Ishikawa (cell line): Measurements from ENCODE around the gene FBRSL1.

Experiments used
- CEBPB ChIP-seq: IDR thresholded peaks from 2 replicates; pipeline ENCODE4 v1.6.1; 2012
- CREB1 ChIP-seq: IDR thresholded peaks from 2 replicates; pipeline ENCODE4 v1.6.1; 2012; ENCODE audit warnings: low read depth
- EGR1 ChIP-seq: IDR thresholded peaks from 2 replicates; pipeline ENCODE4 v1.6.1; 2012
- EP300 ChIP-seq: IDR thresholded peaks from 2 replicates; pipeline ENCODE4 v1.6.1; 2012; ENCODE audit warnings: borderline replicate concordance
- FOXM1 ChIP-seq: IDR thresholded peaks from 2 replicates; pipeline ENCODE4 v1.6.1; 2012; ENCODE audit warnings: low read depth, borderline replicate concordance
- MAX ChIP-seq: IDR thresholded peaks from 2 replicates; pipeline ENCODE4 v1.6.1; 2012
- NFIC ChIP-seq: IDR thresholded peaks from 2 replicates; pipeline ENCODE4 v1.6.1; 2012
- RAD21 ChIP-seq: IDR thresholded peaks from 2 replicates; pipeline ENCODE4 v1.6.1; 2012; ENCODE audit warnings: low read depth
- REST ChIP-seq: IDR thresholded peaks from 2 replicates; pipeline ENCODE4 v1.6.1; 2012; ENCODE audit warnings: low read depth, mild to moderate bottlenecking
- TAF1 ChIP-seq: IDR thresholded peaks from 2 replicates; pipeline ENCODE4 v1.6.1; 2012; ENCODE audit warnings: low read depth, mild to moderate bottlenecking
- TCF12 ChIP-seq: IDR thresholded peaks from 2 replicates; pipeline ENCODE4 v1.6.1; 2012; ENCODE audit warnings: low read depth
- TEAD4 ChIP-seq: IDR thresholded peaks from 2 replicates; pipeline ENCODE4 v1.6.1; 2012
- YY1 ChIP-seq: IDR thresholded peaks from 2 replicates; pipeline ENCODE4 v1.6.1; 2012; ENCODE audit warnings: low read depth
- ZBTB7A ChIP-seq: IDR thresholded peaks from 2 replicates; pipeline ENCODE4 v1.6.1; 2012; ENCODE audit warnings: low read depth
- TF ChIP-seq, protein P1 (sequence below): IDR thresholded peaks from 2 replicates; pipeline ENCODE4 v1.6.1; 2012

Gene FBRSL1

DNA sequence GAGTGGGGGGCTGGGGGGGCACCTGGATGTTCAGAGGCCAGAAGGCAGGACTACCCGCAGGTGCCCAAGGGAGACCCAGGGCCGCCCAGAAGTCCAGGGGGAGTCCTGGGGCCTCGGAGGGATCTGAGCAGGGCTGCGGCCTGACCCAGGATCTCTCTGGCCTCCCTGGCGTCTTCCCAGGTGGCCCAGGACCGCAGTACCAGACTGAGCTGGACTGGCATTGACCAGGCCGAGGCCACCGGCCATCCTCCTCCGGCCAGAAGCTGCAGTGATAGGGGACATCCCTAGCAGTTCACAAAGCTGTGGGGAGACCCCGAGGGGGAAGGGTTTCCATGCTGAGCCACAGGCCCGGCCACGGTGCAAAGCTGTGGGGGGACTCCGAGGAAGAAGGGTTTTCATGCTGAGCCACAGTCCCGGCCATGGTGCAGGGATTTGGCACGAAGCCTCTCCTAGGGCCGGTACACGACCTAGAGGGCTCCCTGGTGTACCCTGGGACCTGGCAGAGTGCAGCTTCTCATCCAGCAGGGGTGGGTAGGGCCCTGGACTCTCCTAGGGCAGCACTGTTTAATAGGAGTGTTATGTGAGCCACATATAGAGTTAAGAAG is 24.4 kb downstream of the FBRSL1 start:
- TF ChIP-seq MAX (no peak), EGR1 (no peak), EP300 (no peak), TCF12 (no peak), REST (no peak), FOXM1 (no peak), ZBTB7A (no peak), CEBPB (no peak), RAD21 (no peak), NFIC (no peak)
- TF ChIP-seq, protein P1, sequence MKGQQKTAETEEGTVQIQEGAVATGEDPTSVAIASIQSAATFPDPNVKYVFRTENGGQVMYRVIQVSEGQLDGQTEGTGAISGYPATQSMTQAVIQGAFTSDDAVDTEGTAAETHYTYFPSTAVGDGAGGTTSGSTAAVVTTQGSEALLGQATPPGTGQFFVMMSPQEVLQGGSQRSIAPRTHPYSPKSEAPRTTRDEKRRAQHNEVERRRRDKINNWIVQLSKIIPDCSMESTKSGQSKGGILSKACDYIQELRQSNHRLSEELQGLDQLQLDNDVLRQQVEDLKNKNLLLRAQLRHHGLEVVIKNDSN = no peak

- no peak for TF ChIP-seq REST
- no peak for TF ChIP-seq EP300
Observed at GRCh38 chr12:132514838-132515237, 24.9 kb downstream of the FBRSL1 start.

GRCh38 chr12:132516095-132517012 is 26.4 kb downstream of the FBRSL1 start:
- TF ChIP-seq YY1 (no peak), CEBPB (0 out of 2 replicates have a peak, but pooled peaks have one; percentile 37), RAD21 (no peak)

- TF ChIP-seq FOXM1 (no peak), REST (no peak), TCF12 (no peak)
Observed at GRCh38 chr12:132517013-132517739, 27.2 kb downstream of the FBRSL1 start.

- TF ChIP-seq TCF12 = no peak
- no peak for TF ChIP-seq ZBTB7A
- TF ChIP-seq MAX = no peak
- no peak for TF ChIP-seq YY1
- TF ChIP-seq EGR1 = no peak
- TF ChIP-seq, protein P1 = no peak
- TF ChIP-seq TEAD4 = no peak
- no peak for TF ChIP-seq FOXM1
- no peak for TF ChIP-seq TAF1
- TF ChIP-seq CREB1 = no peak
- TF ChIP-seq CEBPB = no peak
- no peak for TF ChIP-seq RAD21
- TF ChIP-seq REST = no peak
- TF ChIP-seq EP300 = no peak
- TF ChIP-seq NFIC = no peak
Observed at GRCh38 chr12:132517740-132518100, 27.8 kb downstream of the FBRSL1 start.
